Upper lobe of left lung (tissue), 6 donors: Measurements from ENCODE around the gene MBP. TPM values are rescaled to one million over a fixed set of nuclear protein-coding genes. Genes with fewer than 3 reads are reported as not detected.
A peak's percentile ranks its signal among the peaks of the same experiment; 100 is the strongest.

Experiments used
- ATAC-seq, 2 donors: fragments of 200-7000 bp; cut with Tn5 transposase; one replicate each; pipeline ENCODE4 v1.9.1; 2022; ENCODE audit warnings: mild to moderate bottlenecking in 2 of 2, moderate library complexity in 2 of 2; ENCODE audit not compliant: low FRiP score in 2 of 2
- DNase-seq, 2 donors: peaks; one replicate each; pipeline ENCODE4 v3.0.0-alpha.2; 2019 to 2020
- H3K27ac ChIP-seq, 4 donors: fragments of 200-600 bp; sonication (generic); one replicate each; pipeline ENCODE4 v1.5.1; 2016 to 2019
- H3K27me3 ChIP-seq, 4 donors: fragments of 200-600 bp; sonication (generic); one replicate each; pipeline ENCODE4 v1.5.1; 2017 to 2019
- H3K36me3 ChIP-seq, 4 donors: fragments of 200-600 bp; sonication (generic); one replicate each; pipeline ENCODE4 v1.5.1; 2016 to 2019
- H3K4me1 ChIP-seq, 4 donors: fragments of 200-600 bp; sonication (generic); one replicate each; pipeline ENCODE4 v1.5.1; 2018 to 2019
- H3K4me3 ChIP-seq, 4 donors: fragments of 200-600 bp; sonication (generic); one replicate each; pipeline ENCODE4 v1.5.1; 2017 to 2019; ENCODE audit warnings: mild to moderate bottlenecking in 2 of 4, moderate library complexity in 1 of 4
- H3K9me3 ChIP-seq, 4 donors: fragments of 200-600 bp; sonication (generic); one replicate each; pipeline ENCODE4 v1.5.1; 2018 to 2019
- EP300 ChIP-seq, 4 donors: sonication (generic); formaldehyde crosslinking; IDR thresholded peaks; one replicate each; pipeline ENCODE4 v1.5.1; 2017; ENCODE audit warnings: antibody characterized with exemption in 4 of 4, control low read depth in 2 of 4
- POLR2A ChIP-seq, 4 donors: fragments of 450-650 bp; IDR thresholded peaks; one replicate each; pipeline ENCODE4 v1.5.1; 2016 to 2017; ENCODE audit warnings: antibody characterized with exemption in 4 of 4, mild to moderate bottlenecking in 2 of 4
- POLR2AphosphoS5 ChIP-seq, 2 donors: sonication (generic); formaldehyde crosslinking; IDR thresholded peaks; one replicate each; pipeline ENCODE4 v1.5.1; 2017; ENCODE audit warnings: antibody characterized with exemption in 2 of 2
- WGBS, 2 donors: methylation state at CpG; one replicate each; pipeline ENCODE4 v1.1.5; 2017 to 2018; 5-methylcytosine and 5-hydroxymethylcytosine counted together
- total RNA-seq, 6 donors: library from RNA; depleted of rRNA in 4 of 6; stranded (reverse); fragments of >200 nt in 4 of 6; gene quantifications; one replicate each; pipeline versions ENCODE4 v1.1.0 to v1.2.1, GENCODE V29; 2016 to 2021
- TF ChIP-seq, protein P1 (sequence below), 6 experiments: fragments of 450-650 bp in 4 of 6; fragments of 200-600 bp in 2 of 6; sonication (generic) in 2 of 6; IDR thresholded peaks; one replicate each; pipeline ENCODE4 v1.5.1; 2016 to 2019; ENCODE audit warnings: antibody characterized with exemption in 6 of 6
- donor health status: DM: no; HTN: no; CAD: no; lungs with moderate emphysema.
- donor health status: DM: no; HTN: yes; CAD: no; lungs with severe emphysema.

MBP gene
- total RNA-seq, 6 donors from 2014 or later = 55.5 to 87.6 (median 68.8) TPM

DNA sequence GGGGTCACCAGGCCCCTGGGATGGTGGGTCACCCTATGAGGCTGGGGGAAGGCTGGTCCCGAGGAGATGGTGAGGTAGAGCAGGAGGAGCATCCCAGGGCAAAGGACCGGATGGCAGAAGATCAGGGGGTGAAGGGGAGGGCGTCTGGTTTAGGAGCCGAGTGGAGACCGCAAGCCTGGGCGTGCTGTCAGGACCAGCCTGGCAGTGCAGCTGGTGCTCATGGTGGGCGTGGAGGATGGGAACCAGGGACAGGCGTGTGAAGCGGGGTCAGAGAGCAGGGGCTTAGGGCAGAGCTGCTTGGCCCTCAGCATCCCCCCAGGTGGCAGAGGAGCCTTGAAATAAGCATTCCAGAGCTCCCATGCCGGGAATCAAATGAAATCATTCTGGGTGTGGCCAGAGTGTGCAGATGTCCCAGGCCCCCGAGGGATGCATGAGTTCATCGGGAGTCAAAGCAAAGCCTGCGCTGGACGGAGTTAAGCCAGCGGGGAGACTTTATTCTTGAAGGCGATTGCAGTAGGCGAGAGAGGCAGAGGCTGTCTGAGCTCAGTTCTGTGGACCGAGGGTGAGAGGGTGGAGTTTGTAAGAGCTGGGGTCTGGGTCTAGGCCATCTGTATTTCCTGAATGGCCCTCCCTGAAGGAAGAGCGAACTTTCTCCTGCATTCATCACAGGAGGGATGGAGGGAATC lies 33.1 kb upstream of the MBP start:
- ATAC-seq = peak in 1 of 2 donors; percentile 94

DNA sequence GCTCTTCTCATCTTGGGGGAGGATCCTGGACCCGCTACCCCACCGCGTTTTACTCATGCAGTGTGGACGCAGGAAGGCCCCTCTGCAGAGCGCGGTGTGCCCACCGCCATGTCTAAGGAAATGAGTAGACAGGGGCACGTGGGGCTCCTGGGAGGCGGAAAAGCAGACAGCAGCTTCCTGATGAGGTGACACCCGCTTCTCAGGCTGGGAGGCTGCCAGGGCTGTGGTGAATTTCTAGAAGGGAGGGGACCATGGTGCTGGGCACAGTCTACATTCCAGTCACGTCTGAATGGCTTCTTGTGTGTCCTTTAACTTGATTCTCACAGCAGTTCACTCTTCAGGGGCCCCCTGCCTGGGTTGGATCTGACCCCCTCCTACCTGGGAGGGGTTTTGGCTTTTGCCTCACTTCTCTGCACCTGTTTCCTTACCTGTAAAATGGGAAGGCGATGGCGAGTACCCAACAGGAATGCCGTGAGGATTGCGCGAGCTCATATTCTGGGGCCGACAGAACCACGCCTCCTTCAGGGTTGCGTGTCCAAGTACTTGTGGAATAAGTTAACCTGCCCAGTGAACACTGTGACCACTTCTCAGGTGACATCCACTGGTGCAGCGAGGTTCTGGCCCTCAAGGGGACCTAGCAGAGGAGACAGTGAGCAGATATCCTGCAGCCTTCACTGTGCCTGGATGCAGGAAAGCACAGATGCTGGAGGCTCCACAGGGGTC lies 32.3 kb upstream of the MBP start:
- TF ChIP-seq, protein P1, sequence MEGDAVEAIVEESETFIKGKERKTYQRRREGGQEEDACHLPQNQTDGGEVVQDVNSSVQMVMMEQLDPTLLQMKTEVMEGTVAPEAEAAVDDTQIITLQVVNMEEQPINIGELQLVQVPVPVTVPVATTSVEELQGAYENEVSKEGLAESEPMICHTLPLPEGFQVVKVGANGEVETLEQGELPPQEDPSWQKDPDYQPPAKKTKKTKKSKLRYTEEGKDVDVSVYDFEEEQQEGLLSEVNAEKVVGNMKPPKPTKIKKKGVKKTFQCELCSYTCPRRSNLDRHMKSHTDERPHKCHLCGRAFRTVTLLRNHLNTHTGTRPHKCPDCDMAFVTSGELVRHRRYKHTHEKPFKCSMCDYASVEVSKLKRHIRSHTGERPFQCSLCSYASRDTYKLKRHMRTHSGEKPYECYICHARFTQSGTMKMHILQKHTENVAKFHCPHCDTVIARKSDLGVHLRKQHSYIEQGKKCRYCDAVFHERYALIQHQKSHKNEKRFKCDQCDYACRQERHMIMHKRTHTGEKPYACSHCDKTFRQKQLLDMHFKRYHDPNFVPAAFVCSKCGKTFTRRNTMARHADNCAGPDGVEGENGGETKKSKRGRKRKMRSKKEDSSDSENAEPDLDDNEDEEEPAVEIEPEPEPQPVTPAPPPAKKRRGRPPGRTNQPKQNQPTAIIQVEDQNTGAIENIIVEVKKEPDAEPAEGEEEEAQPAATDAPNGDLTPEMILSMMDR (IDR thresholded peaks at IDR 0.05) = no peak
- TF ChIP-seq POLR2A (IDR thresholded peaks at IDR 0.05) = no peak
- TF ChIP-seq POLR2AphosphoS5 (IDR thresholded peaks at IDR 0.05) = no peak
- TF ChIP-seq EP300 (IDR thresholded peaks at IDR 0.05) = no peak
- WGBS, 2 donors = 79 to 84% methylated on average over 13 to 20 of the region's 20 CpGs
- no peaks in the 10 kb centered on the region for H3K27me3 ChIP-seq
- no peaks in the 10 kb centered on the region for H3K4me1 ChIP-seq
- no peak for ATAC-seq
- H3K4me3 ChIP-seq = no peak overlapping the region
- H3K27ac ChIP-seq = no peak overlapping the region
- no peaks in the 10 kb centered on the region for H3K9me3 ChIP-seq
- DNase-seq = no peak
- no peaks in the 10 kb centered on the region for H3K36me3 ChIP-seq

More for the DNA sequence above, 33.1 kb upstream of the MBP start:
- Histone ChIP-seq H3K9me3 (no peaks in the 10 kb centered on the region), H3K4me3 (no peak overlapping the region), H3K36me3 (no peaks in the 10 kb centered on the region), H3K4me1 (no peaks in the 10 kb centered on the region), H3K27ac (no peak overlapping the region), H3K27me3 (no peaks in the 10 kb centered on the region)
- TF ChIP-seq EP300 (IDR thresholded peaks at IDR 0.05) (no peak), POLR2AphosphoS5 (IDR thresholded peaks at IDR 0.05) (no peak), POLR2A (IDR thresholded peaks at IDR 0.05) (no peak)
- TF ChIP-seq, protein P1 (IDR thresholded peaks at IDR 0.05) = no peak
- WGBS, 2 donors = 78 to 80% methylated on average over 19 of the region's 19 CpGs
- peak in 1 of 2 donors; percentile 44 for DNase-seq

DNA sequence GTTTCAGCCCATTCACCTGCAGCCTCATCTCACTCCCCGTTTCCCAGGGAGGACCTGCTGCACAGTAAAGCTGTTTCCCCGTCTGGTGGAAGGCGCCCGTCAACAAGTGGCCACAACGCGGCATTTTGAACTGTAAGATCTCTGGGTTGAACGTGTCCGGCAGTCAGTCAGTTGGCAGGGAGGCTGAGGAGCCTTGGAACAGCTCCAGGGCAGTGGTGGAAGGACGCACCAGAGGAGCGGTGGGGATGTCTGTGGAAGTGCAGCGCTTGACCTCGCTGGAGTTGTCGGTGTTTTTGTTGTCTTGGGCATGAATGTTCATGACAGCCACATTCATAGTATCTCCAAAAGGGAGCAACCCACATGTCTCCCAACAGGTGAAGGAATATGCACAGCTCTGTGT lies 31.4 kb upstream of the MBP start:
- DNase-seq (no peak), ATAC-seq (no peak)
- H3K27ac ChIP-seq = no peak overlapping the region
- no peak overlapping the region for H3K4me3 ChIP-seq
- WGBS, 2 donors = 90 to 91% methylated on average over 13 of the region's 13 CpGs
- no peaks in the 10 kb centered on the region for H3K9me3 ChIP-seq
- no peaks in the 10 kb centered on the region for H3K27me3 ChIP-seq
- TF ChIP-seq POLR2A (IDR thresholded peaks at IDR 0.05) (no peak), EP300 (IDR thresholded peaks at IDR 0.05) (no peak)
- no peaks in the 10 kb centered on the region for H3K36me3 ChIP-seq
- no peaks in the 10 kb centered on the region for H3K4me1 ChIP-seq

DNA sequence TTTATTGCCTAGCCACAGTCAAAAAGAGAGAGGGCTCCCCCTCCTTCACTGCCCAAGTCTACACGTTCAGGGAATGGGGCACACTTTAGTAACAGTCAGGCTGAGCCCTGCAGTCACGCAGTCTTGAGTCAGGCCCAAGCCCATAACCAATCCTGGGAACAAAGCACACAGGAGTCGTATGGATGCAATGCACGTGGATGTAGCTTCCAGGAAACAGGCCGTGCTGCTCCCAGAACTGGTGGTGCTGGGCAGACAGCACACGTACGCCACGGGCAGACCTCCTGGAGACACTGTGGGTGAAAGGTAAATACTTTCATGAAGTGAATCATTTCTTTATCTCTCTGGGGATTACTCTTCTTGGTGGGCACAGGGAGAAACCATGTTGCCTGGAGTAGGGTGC lies 30.0 kb upstream of the MBP start:
- H3K4me3 ChIP-seq = no peak overlapping the region
- H3K27me3 ChIP-seq = no peaks in the 10 kb centered on the region
- no peak for DNase-seq
- WGBS, 2 donors = 83 to 89% methylated on average over 7 to 8 of the region's 8 CpGs
- no peaks in the 10 kb centered on the region for H3K9me3 ChIP-seq
- H3K4me1 ChIP-seq = no peaks in the 10 kb centered on the region
- H3K36me3 ChIP-seq = no peaks in the 10 kb centered on the region
- H3K27ac ChIP-seq = no peak overlapping the region
- no peak for ATAC-seq
- TF ChIP-seq EP300 (IDR thresholded peaks at IDR 0.05) (no peak), POLR2A (IDR thresholded peaks at IDR 0.05) (no peak)

DNA sequence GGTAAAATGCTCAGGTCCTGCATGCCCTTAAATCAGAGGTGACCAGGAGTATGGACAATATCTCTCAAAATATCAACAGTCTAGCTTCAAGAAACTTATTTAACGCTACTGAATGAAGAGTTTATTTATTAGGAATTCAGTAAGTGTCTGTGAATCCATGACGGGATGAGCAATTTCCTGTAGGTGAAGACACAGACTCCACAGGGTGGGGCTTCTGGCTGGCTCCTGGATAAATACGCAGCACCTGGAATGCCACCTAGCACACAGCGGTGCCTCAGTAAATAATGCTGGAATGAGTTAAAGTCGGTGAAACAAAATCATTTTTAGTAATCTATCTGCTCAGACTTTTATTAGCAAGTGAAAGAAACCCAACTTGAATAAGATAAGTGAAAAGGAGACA lies 29.4 kb upstream of the MBP start:
- 61 to 69% methylated on average over 5 of the region's 5 CpGs for WGBS, 2 donors
- no peaks in the 10 kb centered on the region for H3K9me3 ChIP-seq
- no peaks in the 10 kb centered on the region for H3K36me3 ChIP-seq
- TF ChIP-seq EP300 (IDR thresholded peaks at IDR 0.05) (no peak), POLR2A (IDR thresholded peaks at IDR 0.05) (no peak), POLR2AphosphoS5 (IDR thresholded peaks at IDR 0.05) (no peak)
- TF ChIP-seq, protein P1 (IDR thresholded peaks at IDR 0.05) = no peak
- DNase-seq = no peak
- ATAC-seq = no peak
- no peaks in the 10 kb centered on the region for H3K27me3 ChIP-seq
- no peaks in the 10 kb centered on the region for H3K4me1 ChIP-seq
- peak overlapping the region in 1 of 4 donors; percentile 58 for H3K27ac ChIP-seq
- H3K4me3 ChIP-seq = no peak overlapping the region
